NCI-H526 treated with DMSO at 0.1 percent for 48 hours (cell line): ENCODE results near the gene ANTXR2.

Experiments used
- DNase-seq: peaks from one replicate; lab custom pipeline; 2025; lab: John Stamatoyannopoulos, UW

Gene ANTXR2

DNA sequence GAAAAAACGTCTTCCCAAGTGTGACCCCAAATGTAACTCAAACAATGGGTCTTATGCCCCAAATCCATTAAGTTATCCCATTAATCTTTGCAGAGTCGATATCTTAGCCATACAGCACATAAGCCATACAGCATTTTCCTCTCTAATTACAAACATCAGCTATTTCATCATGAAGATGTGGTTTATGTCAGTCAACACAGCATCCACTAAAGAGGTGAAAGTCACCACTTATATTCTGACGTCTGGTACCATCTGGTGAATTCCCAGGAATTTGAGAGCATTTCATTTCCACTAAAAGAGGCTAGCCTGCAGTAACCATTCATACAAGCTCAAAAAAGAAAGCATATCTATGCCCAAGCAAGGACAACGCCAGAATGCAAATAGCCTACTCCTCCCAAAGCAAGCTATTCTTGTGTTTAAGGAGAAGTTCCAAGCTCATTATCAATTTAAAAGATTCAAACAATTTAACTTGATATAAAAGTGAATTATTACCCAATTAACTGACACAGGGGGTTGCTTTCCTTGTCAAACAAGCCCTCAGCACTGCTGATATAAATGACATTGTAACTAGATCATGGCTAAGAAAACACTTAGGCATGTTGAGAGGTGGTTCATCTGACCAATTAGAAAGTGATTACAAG, 203.3 kb downstream of the ANTXR2 start:
- no peak for DNase-seq

DNA sequence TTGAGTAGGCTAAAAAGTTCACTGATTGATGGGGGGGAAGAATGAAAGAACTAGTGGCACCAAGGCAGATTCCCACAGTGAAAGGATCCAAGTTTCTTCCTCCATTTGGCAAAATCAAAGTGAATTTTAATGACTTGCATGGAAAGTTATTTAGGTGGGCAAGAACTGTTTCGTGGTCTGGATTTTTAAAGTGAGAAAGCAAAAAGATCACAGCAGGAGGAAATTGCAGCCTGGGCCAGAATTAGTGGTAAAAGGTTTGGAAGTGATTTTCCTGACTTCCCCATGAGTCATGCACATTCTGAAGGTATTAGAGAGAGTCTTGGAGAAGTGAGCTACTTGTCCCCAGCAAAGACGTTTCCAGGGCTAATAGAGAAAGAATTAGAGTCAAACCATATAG, 207.8 kb downstream of the ANTXR2 start:
- no peak for DNase-seq

DNA sequence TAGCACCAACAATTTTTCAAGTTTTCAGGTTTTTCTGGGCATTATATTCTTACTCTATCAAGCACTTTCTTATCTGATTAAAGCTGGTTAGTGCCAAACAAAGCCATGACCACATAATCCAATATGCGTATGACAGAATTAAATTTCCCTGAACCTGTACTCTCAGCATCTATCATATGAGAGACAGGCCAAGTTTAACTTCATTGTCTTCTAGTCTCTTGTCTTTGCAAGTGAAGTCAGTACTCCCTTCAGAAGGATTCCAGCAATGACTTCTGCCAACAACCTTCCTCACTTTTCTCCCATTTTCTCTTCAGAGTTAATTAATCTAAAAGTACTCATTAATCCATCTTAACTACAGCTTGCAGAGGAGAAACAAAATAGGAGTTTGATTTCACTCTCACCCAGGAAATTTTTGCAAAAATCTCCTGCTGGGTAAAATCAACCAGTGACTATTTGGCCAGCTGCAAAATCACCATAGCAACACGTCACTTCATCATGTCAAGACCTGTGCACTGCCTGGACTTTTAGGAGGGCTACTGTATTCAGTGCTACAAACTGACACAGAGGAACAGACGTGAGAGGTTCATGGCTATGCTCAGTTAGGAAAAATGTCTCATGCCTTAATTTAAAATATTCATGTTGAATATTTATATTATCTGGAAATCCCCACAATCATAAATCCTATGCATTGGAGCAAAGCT, 208.4 kb downstream of the ANTXR2 start:
- DNase-seq, result no peak

DNA sequence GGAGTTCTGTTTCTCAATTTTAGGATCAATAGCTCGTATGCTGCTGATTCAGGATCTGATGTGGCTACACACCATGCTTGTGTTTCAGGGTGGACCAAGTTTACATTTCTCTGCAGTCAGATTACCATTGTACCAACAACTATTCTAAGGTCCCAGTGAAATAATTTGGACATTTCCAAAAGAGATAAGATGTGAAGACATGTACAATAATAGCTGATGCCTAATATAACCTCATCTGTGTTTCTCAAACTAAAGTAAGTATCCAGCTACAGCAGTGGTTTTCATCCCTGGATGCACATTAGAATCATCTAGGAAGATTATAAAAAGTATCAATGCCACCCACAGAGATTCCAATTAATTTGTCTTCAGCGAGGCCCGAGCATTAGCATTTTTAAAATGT, 209.7 kb downstream of the ANTXR2 start:
- DNase-seq, result no peak

DNA sequence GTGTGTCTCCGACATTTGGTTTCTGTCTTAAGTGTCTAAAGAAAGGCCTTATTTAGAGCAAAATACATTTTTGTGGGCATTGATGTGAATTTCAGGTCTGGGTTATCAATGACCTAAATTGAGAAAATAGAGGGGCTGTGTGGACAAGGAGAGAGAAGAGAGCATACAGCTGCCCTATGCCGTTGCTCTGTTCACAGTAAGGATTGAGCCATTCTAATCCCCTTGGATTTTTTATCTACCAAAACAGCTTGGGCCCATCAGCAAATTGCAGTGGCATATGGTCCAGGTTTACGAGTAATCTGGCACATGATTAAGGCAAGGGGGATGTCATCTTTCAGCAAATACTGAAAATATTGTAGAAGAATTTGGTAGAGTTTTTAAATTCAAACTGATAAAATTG, 210.2 kb downstream of the ANTXR2 start:
- DNase-seq, result no peak

DNA sequence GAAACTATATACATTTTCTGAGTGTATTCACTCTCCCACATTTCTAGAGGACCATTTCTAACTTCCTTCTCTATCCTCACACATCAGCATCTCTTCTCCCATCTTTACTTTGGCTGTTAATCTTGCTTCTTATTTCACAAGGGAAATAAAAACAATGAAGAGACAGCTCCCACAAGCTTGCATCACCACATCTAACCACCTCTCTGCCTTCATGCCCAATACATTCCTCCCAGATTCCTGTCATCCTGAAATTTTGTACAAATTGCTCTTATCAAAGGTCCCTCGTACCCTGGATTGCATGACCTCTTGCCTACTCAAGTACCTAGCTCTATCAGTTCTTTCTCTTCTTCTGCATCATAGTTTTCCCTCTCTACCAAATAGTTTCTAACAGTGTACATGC, 215.2 kb downstream of the ANTXR2 start:
- DNase-seq, result no peak

DNA sequence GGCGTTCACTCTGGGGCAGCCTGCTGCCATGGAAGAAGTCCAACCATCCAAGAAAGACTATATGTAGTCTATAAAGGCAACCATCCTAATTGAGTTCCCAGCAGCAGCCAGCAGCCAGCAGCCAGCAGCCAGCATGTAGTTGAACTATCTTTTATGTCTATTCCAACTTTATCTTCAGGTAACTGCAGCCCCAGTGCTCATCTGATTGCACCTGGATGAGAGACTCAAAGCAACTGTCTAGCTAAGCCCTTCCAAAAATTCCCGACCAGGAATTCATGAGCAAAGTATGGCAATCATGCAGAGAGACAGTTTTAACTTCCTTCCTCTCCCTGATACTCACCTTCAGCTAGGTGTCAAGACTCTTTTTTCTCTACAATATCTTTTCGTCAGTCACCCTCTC, 216.8 kb downstream of the ANTXR2 start:
- DNase-seq, result no peak

DNA sequence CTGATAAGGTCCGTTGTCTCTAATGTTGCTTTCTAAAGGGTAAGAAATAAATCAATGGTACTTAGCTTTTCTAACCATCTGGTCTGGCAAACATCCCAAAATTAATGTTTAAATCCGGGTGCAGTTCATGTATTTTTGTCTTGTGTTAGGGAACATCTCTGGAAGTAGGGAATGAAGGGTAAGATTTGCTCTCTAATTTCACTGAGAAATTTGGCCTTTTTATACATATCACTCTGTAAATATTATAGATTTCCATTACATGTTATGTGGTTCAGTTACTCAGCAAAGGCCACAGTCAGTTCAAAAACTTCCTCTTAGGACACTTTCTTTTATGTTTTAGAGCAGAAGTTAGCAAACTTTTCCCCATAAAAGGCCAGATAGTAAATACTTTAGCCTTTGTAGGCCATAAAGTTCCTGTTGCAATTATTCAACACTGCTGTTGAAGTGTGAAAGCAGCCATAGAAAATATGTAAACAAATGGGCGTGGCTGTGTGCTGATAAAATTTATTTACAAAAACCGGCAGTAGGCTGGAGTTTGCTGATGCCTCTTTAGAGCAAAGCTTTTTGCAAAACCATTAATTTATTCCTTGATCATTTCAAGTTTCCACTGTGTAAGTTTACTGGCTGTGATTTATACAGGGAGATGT, 218.1 kb downstream of the ANTXR2 start:
- DNase-seq, result no peak

DNA sequence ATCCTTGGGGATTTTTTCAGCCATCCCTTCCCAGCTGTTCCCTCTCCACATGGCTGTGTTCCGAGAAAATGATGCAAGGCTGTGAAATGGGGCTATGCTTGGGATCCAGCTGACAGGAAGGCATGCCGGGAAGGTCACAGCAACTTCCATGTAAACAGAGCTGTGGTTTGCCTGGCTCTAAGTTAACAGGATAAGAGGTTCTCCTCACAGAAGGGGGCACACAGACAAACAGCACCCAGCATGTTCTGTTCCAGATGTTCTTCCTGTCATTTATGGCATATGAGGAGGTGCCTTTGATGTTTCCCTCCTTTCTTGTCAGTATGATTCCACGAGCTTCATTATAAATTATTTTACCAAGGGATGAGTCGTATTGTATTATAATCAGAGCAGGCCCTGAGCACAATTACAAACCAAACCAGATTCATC, 220.7 kb downstream of the ANTXR2 start:
- no peak for DNase-seq

DNA sequence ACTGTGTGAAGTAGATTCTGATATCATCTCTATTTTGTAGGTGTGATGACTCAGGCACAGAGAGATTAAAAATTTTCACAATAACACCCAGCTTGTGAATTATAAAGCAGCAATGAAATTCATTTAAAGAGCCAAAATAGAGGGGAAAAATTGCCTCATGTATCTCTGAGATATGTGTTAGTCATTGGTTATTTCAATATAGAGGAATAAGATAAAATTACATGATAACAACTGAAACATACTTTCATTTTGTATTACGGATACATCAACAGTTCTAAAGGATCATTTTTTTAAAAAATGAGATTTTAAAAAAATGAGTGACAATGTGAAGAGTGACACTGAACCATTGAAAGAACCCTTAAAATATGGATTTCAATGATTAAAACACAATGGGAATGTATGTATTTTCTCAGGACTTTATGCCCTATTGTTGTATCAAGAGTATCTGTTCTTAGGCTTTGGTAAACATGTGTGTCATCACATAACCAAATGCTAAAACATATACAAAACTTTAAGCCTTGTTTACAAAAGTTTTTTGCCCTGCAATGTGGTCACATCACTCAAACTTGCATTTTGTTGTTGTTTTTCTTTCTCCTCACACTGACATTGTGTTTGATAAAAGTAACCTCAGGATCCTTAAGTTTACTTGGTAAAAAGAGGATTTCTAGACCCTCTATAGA, 221.3 kb downstream of the ANTXR2 start:
- DNase-seq, result no peak
